ENCODE data around the gene ZKSCAN8.

Gene ZKSCAN8

DNA sequence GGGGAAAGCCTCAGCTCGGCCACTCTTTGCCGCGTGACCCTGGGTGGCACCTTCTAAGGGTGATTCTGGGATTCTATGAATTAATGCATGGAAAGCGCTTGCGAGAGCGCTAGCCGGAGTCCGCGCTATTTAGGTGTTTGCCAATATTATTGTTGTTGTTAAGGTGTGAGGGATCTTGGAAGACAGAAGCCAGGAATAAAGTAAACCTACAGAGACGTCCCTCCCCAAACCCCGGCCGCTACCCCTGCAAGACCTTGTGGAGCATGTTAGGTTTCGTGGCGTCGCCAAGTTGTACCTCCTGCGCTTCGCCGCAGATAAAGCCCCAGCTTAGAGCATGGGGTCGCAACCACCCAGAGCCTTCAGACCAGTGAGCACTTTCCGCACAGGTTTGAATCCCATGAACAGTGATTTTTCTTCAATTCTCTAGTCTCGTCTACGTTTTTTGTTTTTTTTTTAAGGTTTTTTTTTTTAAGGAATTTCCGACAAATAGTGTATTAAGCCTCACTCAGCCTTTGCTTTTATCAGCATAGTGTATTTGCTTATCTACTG is 66.5 kb downstream of the ZKSCAN8 start:
- no peak for DNase-seq

All from activated CD4-positive, alpha-beta T cell treated with anti-CD3 and anti-CD28 coated beads, Interleukin-10, Interleukin-2, amounts not matched to agents 100 ng/mL and 50 ng/mL, durations not matched to agents 16 hours and 8 hours (primary cell).